HepG2 (cell line): ENCODE results near the gene NEDD4L. TPM values are rescaled to one million over a fixed set of nuclear protein-coding genes. Genes with fewer than 3 reads are reported as not detected.

Source experiments
- CBX5 ChIP-seq: sonication (generic); formaldehyde crosslinking; IDR thresholded peaks from 2 replicates; pipeline ENCODE4 v1.4.0; 2020; ENCODE audit warnings: missing genetic modification reagents, borderline replicate concordance
- CREB1 ChIP-seq, 2 experiments: fragments of 450-650 bp in 1 of 2; IDR thresholded peaks; 2 replicates each; pipeline ENCODE4 v1.6.1; 2016 to 2017; ENCODE audit warnings: control low read depth in 1 of 2, mild to moderate bottlenecking in 1 of 2, missing compliant biosample characterization in 1 of 2, missing genetic modification characterization in 1 of 2
- ETV5 ChIP-seq: IDR thresholded peaks from 2 replicates; pipeline ENCODE4 v1.6.1; 2018; ENCODE audit warnings: missing biosample characterization, missing genetic modification reagents, inconsistent platforms, borderline replicate concordance
- FOXA3 ChIP-seq: IDR thresholded peaks from 2 replicates; pipeline ENCODE4 v1.6.1; 2016; ENCODE audit warnings: missing genetic modification reagents, missing compliant biosample characterization
- FOXJ3 ChIP-seq: sonication (generic); formaldehyde crosslinking; IDR thresholded peaks from 2 replicates; pipeline ENCODE4 v1.4.0; 2020; ENCODE audit warnings: missing genetic modification reagents, mild to moderate bottlenecking, borderline replicate concordance
- HNRNPLL ChIP-seq: fragments of 200-400 bp; formaldehyde crosslinking; IDR thresholded peaks from 2 replicates; pipeline ENCODE4 v1.6.1; 2017; ENCODE audit warnings: mild to moderate bottlenecking, low read depth, low read length; ENCODE audit not compliant: poor library complexity, severe bottlenecking
- KAT7 ChIP-seq: IDR thresholded peaks from 2 replicates; pipeline ENCODE4 v1.6.1; 2018; ENCODE audit warnings: borderline replicate concordance, missing compliant biosample characterization
- ZBTB2 ChIP-seq: sonication (generic); formaldehyde crosslinking; IDR thresholded peaks from 2 replicates; pipeline ENCODE4 v1.8.0; 2022; ENCODE audit warnings: low read depth, missing genetic modification reagents
- ZFP36L1 ChIP-seq: sonication (generic); formaldehyde crosslinking; IDR thresholded peaks from 2 replicates; pipeline ENCODE4 v1.8.0; 2022; ENCODE audit warnings: mild to moderate bottlenecking, missing genetic modification reagents, moderate library complexity
- ZNF205 ChIP-seq: IDR thresholded peaks from 2 replicates; pipeline ENCODE4 v1.6.1; 2018; ENCODE audit warnings: missing biosample characterization, missing genetic modification reagents
- ZNF264 ChIP-seq: sonication (generic); formaldehyde crosslinking; IDR thresholded peaks from 2 replicates; pipeline ENCODE4 v1.4.0; 2020; ENCODE audit warnings: missing genetic modification reagents
- ZNF329 ChIP-seq: sonication (generic); formaldehyde crosslinking; IDR thresholded peaks from 2 replicates; pipeline ENCODE4 v1.9.0; 2021; ENCODE audit warnings: low read depth, mild to moderate bottlenecking, missing genetic modification reagents
- ZNF564 ChIP-seq: sonication (generic); formaldehyde crosslinking; IDR thresholded peaks from 2 replicates; pipeline ENCODE4 v1.8.1; 2023; ENCODE audit warnings: mild to moderate bottlenecking, missing genetic modification reagents
- ZNF746 ChIP-seq: sonication (generic); formaldehyde crosslinking; IDR thresholded peaks from 2 replicates; pipeline ENCODE4 v1.8.0; 2022; ENCODE audit warnings: mild to moderate bottlenecking, missing genetic modification reagents
- ZNF777 ChIP-seq: sonication (generic); formaldehyde crosslinking; IDR thresholded peaks from 2 replicates; pipeline ENCODE4 v1.4.0; 2020; ENCODE audit warnings: missing genetic modification reagents
- ZSCAN12 ChIP-seq: sonication (generic); formaldehyde crosslinking; IDR thresholded peaks from 2 replicates; pipeline ENCODE4 v1.9.0; 2021; ENCODE audit warnings: mild to moderate bottlenecking, missing genetic modification reagents
- ZSCAN21 ChIP-seq: sonication (generic); formaldehyde crosslinking; IDR thresholded peaks from 2 replicates; pipeline ENCODE4 v1.8.0; 2022; ENCODE audit warnings: mild to moderate bottlenecking, missing genetic modification reagents, moderate library complexity, borderline replicate concordance
- polyA plus RNA-seq, 8 experiments: library from polyadenylated mRNA; depleted of rRNA in 3 of 8; stranded (reverse) in 7 of 8; unstranded in 1 of 8; fragments of >200 nt; fragmentation: Illumina TruSeq in 4 of 8; extraction: Trizol in 4 of 8; gene quantifications; 2 replicates each; pipeline versions ENCODE4 v1.2.1 to v1.2.3, GENCODE V29; 2011 to 2016; ENCODE audit warnings: low read depth in 4 of 8, missing spikeins in 1 of 8, mixed read lengths in 1 of 8; ENCODE audit not compliant: insufficient read depth in 1 of 8
- total RNA-seq, 5 experiments: library from RNA; depleted of rRNA; stranded (reverse); fragments of >200 nt; fragmentation: Illumina TruSeq; extraction: Trizol; gene quantifications; 2 replicates each; pipeline ENCODE4 v1.2.3, GENCODE V29; 2016; ENCODE audit warnings: low read depth in 1 of 5
- TF ChIP-seq, protein P1 (sequence below), 2 experiments: fragments of 450-650 bp in 1 of 2; sonication (generic) in 1 of 2; formaldehyde crosslinking in 1 of 2; IDR thresholded peaks; 2 replicates each; pipeline versions ENCODE4 v1.6.1 to v1.8.0; 2016 to 2022; ENCODE audit warnings: antibody characterized with exemption in 1 of 2, mild to moderate bottlenecking in 1 of 2, missing genetic modification reagents in 1 of 2

NEDD4L gene
- total and polyA plus RNA-seq, 2 of the 13 experiments (the other 11 are each of a cell fraction or from before 2014, with no cell fraction given) = 168 to 390 TPM

GRCh38 chr18:58046794-58047555 is 2.9 kb downstream of the NEDD4L start (continued):
- TF ChIP-seq, protein P1, sequence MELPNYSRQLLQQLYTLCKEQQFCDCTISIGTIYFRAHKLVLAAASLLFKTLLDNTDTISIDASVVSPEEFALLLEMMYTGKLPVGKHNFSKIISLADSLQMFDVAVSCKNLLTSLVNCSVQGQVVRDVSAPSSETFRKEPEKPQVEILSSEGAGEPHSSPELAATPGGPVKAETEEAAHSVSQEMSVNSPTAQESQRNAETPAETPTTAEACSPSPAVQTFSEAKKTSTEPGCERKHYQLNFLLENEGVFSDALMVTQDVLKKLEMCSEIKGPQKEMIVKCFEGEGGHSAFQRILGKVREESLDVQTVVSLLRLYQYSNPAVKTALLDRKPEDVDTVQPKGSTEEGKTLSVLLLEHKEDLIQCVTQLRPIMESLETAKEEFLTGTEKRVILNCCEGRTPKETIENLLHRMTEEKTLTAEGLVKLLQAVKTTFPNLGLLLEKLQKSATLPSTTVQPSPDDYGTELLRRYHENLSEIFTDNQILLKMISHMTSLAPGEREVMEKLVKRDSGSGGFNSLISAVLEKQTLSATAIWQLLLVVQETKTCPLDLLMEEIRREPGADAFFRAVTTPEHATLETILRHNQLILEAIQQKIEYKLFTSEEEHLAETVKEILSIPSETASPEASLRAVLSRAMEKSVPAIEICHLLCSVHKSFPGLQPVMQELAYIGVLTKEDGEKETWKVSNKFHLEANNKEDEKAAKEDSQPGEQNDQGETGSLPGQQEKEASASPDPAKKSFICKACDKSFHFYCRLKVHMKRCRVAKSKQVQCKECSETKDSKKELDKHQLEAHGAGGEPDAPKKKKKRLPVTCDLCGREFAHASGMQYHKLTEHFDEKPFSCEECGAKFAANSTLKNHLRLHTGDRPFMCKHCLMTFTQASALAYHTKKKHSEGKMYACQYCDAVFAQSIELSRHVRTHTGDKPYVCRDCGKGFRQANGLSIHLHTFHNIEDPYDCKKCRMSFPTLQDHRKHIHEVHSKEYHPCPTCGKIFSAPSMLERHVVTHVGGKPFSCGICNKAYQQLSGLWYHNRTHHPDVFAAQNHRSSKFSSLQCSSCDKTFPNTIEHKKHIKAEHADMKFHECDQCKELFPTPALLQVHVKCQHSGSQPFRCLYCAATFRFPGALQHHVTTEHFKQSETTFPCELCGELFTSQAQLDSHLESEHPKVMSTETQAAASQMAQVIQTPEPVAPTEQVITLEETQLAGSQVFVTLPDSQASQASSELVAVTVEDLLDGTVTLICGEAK (IDR thresholded peaks at IDR 0.05) = no peak
- TF ChIP-seq, protein P1 (CRISPR knock-in tag; IDR thresholded peaks at IDR 0.05) = no peak
- TF ChIP-seq CREB1 (IDR thresholded peaks at IDR 0.05) (no peak), CREB1 (CRISPR knock-in tag; IDR thresholded peaks at IDR 0.05) (peak; percentile 11; the same call in 1 of the 2 replicates), ETV5 (CRISPR knock-in tag) (no peak), ZNF777 (CRISPR knock-in tag) (0 out of 2 replicates have a peak, but pooled peaks have one; percentile 34), ZNF329 (no peak), ZSCAN12 (no peak), CBX5 (CRISPR knock-in tag) (no peak), ZBTB2 (CRISPR knock-in tag) (no peak), ZNF564 (CRISPR knock-in tag) (no peak), FOXA3 (CRISPR knock-in tag) (no peak), ZNF264 (CRISPR knock-in tag) (no peak), ZNF205 (CRISPR knock-in tag) (no peak), ZFP36L1 (CRISPR knock-in tag) (no peak), ZSCAN21 (CRISPR knock-in tag) (no peak), HNRNPLL (no peak), FOXJ3 (CRISPR knock-in tag) (no peak; the same call in 1 of the 2 replicates), ZNF746 (no peak), KAT7 (CRISPR knock-in tag) (0 out of 2 replicates have a peak, but pooled peaks have one; percentile 27)
